Prostate gland (tissue), 2 donors: ENCODE measurements around the gene KCND1. TPM values are rescaled to one million over a fixed set of nuclear protein-coding genes. Genes with fewer than 3 reads are reported as not detected.

Experiments
- DNase-seq: peaks from one replicate; pipeline ENCODE4 v3.0.0-alpha.2; 2019; ENCODE audit warnings: low spot score
- H3K27ac ChIP-seq, 2 donors: fragments of 200-600 bp; sonication (generic); 2 replicates each; pipeline ENCODE4 v1.5.1; 2017 to 2019
- H3K27me3 ChIP-seq: fragments of 200-600 bp; sonication (generic); replicated peaks from 2 replicates; pipeline ENCODE4 v1.5.1; 2019; ENCODE audit not compliant: insufficient read depth
- H3K36me3 ChIP-seq, 2 donors: fragments of 200-600 bp; sonication (generic); 1 replicate in 1 of 2; 2 replicates in 1 of 2; pipeline versions ENCODE4 v1.5.1 to v1.8.1; 2017 to 2019
- H3K4me1 ChIP-seq: fragments of 200-600 bp; sonication (generic); replicated peaks from 2 replicates; pipeline ENCODE4 v1.5.1; 2019
- H3K4me3 ChIP-seq, 2 donors: fragments of 200-600 bp; sonication (generic); 2 replicates each; pipeline ENCODE4 v1.5.1; 2017 to 2019
- H3K9me3 ChIP-seq: fragments of 200-600 bp; sonication (generic); 2 replicates; pipeline ENCODE4 v1.5.1; 2017
- CTCF ChIP-seq, 4 experiments: fragments of 200-600 bp in 2 of 4; fragments of 450-650 bp in 2 of 4; sonication (generic) in 2 of 4; IDR thresholded peaks; 1 replicate in 3 of 4; 2 replicates in 1 of 4; pipeline ENCODE4 v1.5.1; 2016 to 2019; ENCODE audit warnings: antibody characterized with exemption in 4 of 4, mild to moderate bottlenecking in 2 of 4, moderate library complexity in 2 of 4
- POLR2A ChIP-seq: fragments of 450-650 bp; IDR thresholded peaks from one replicate; pipeline ENCODE4 v1.6.1; 2016; ENCODE audit warnings: antibody characterized with exemption, mild to moderate bottlenecking
- POLR2AphosphoS5 ChIP-seq: sonication (generic); formaldehyde crosslinking; IDR thresholded peaks from one replicate; pipeline ENCODE4 v1.6.1; 2017; ENCODE audit warnings: antibody characterized with exemption
- WGBS: methylation state at CpG from one replicate; pipeline ENCODE4 v1.1.5; 2018; 5-methylcytosine and 5-hydroxymethylcytosine counted together
- intact Hi-C: fragments of 100-400 bp; cut with DNase I; formaldehyde crosslinking; loops from one replicate; pipeline ENCODE4 v1.14.2; 2022
- total RNA-seq, 2 donors: library from RNA; depleted of rRNA; stranded (reverse); fragments of >200 nt; gene quantifications; one replicate each; pipeline ENCODE4 v1.1.0, GENCODE V29; 2016

KCND1 gene
- total RNA-seq, 2 donors from 2014 or later = 0.23 to 1.9 TPM

GRCh38 chrX:48934581-48935300 is 36.9 kb downstream of the KCND1 start:
- DNase-seq = no peak
- intact Hi-C loops = no loop called here
- Histone ChIP-seq H3K27me3 (no peaks in the 10 kb centered on the region), H3K27ac (no peak overlapping the region), H3K36me3 (no peaks in the 10 kb centered on the region), H3K4me3 (no peak overlapping the region), H3K4me1 (no peaks in the 10 kb centered on the region), H3K9me3 (no peaks in the 10 kb centered on the region)
- WGBS = 84% methylated on average over 7 of the region's 7 CpGs
- TF ChIP-seq POLR2AphosphoS5 (no peak), CTCF (IDR thresholded peaks at IDR 0.05) (no peak), POLR2A (no peak)

GRCh38 chrX:48933757-48934156 is 37.9 kb downstream of the KCND1 start:
- H3K4me1 ChIP-seq = no peaks in the 10 kb centered on the region
- no peak for DNase-seq
- H3K9me3 ChIP-seq = no peaks in the 10 kb centered on the region
- no peaks in the 10 kb centered on the region for H3K27me3 ChIP-seq
- intact Hi-C loops = no loop called here
- 79% methylated on average over 2 of the region's 2 CpGs for WGBS
- H3K4me3 ChIP-seq = no peak overlapping the region
- no peak overlapping the region for H3K27ac ChIP-seq
- no peak for TF ChIP-seq POLR2A
- TF ChIP-seq CTCF (IDR thresholded peaks at IDR 0.05) = no peak
- no peak for TF ChIP-seq POLR2AphosphoS5
- no peaks in the 10 kb centered on the region for H3K36me3 ChIP-seq

- no peaks in the 10 kb centered on the region for H3K4me1 ChIP-seq
- no peak for DNase-seq
- H3K27ac ChIP-seq = no peak overlapping the region
- H3K36me3 ChIP-seq = no peaks in the 10 kb centered on the region
- WGBS = 82% methylated on average over 2 of the region's 2 CpGs
- no peaks in the 10 kb centered on the region for H3K9me3 ChIP-seq
- intact Hi-C loops = no loop called here
- no peak for TF ChIP-seq POLR2AphosphoS5
- no peak for TF ChIP-seq CTCF (IDR thresholded peaks at IDR 0.05)
- no peak for TF ChIP-seq POLR2A
- no peak overlapping the region for H3K4me3 ChIP-seq
- no peaks in the 10 kb centered on the region for H3K27me3 ChIP-seq
These were observed 43.8 kb downstream of the KCND1 start for GRCh38 chrX:48927736-48928382.

- H3K4me1 ChIP-seq = no peaks in the 10 kb centered on the region
- H3K4me3 ChIP-seq = no peak overlapping the region
- intact Hi-C loops = no loop called here
- no peak for TF ChIP-seq POLR2AphosphoS5
- no peak for TF ChIP-seq POLR2A
- no peak for TF ChIP-seq CTCF (IDR thresholded peaks at IDR 0.05)
- H3K27me3 ChIP-seq = no peaks in the 10 kb centered on the region
- no peak overlapping the region for H3K27ac ChIP-seq
- no peaks in the 10 kb centered on the region for H3K36me3 ChIP-seq
- no peak for DNase-seq
- no peaks in the 10 kb centered on the region for H3K9me3 ChIP-seq
- WGBS = 87% methylated on average over 5 of the region's 5 CpGs
These were observed 44.5 kb downstream of the KCND1 start for GRCh38 chrX:48927123-48927522.

- no peak overlapping the region for H3K4me3 ChIP-seq
- no peak for DNase-seq
- no peaks in the 10 kb centered on the region for H3K9me3 ChIP-seq
- no peak for TF ChIP-seq POLR2A
- TF ChIP-seq CTCF (IDR thresholded peaks at IDR 0.05) = no peak
- no peak for TF ChIP-seq POLR2AphosphoS5
- WGBS = 85% methylated on average over 5 of the region's 5 CpGs
- H3K36me3 ChIP-seq = no peaks in the 10 kb centered on the region
- H3K27ac ChIP-seq = no peak overlapping the region
- no peaks in the 10 kb centered on the region for H3K27me3 ChIP-seq
- H3K4me1 ChIP-seq = no peaks in the 10 kb centered on the region
- intact Hi-C loops = no loop called here
These were observed 47.4 kb downstream of the KCND1 start for GRCh38 chrX:48924270-48924669.
